NCI-H82 treated with DMSO at 0.1 percent for 48 hours (cell line): ENCODE results near the gene ATP11A.

ENCODE experiments used
- DNase-seq: peaks from one replicate; lab custom pipeline; 2025; ENCODE audit not compliant: unreplicated experiment; lab: John Stamatoyannopoulos, UW

The ATP11A gene

GRCh38 chr13:112756967-112757758 is 67.3 kb downstream of the ATP11A start:
- DNase-seq, result no peak

GRCh38 chr13:112757759-112758086 is 67.9 kb downstream of the ATP11A start:
- no peak for DNase-seq

- no peak for DNase-seq
These were observed 69.2 kb downstream of the ATP11A start for GRCh38 chr13:112759053-112759452.

- no peak for DNase-seq
These were observed 70.0 kb downstream of the ATP11A start for GRCh38 chr13:112759827-112760226.

- no peak for DNase-seq
These were observed 70.6 kb downstream of the ATP11A start for GRCh38 chr13:112760435-112760834.

GRCh38 chr13:112760931-112761330 is 71.1 kb downstream of the ATP11A start:
- DNase-seq, result no peak

GRCh38 chr13:112761701-112762689 is 72.2 kb downstream of the ATP11A start:
- DNase-seq, result no peak

GRCh38 chr13:112762690-112763080 is 72.8 kb downstream of the ATP11A start:
- DNase-seq, result no peak

GRCh38 chr13:112764028-112764427 is 74.2 kb downstream of the ATP11A start:
- DNase-seq, result no peak

- no peak for DNase-seq
These were observed 75.2 kb downstream of the ATP11A start for GRCh38 chr13:112764864-112765561.

GRCh38 chr13:112765731-112766130 is 75.9 kb downstream of the ATP11A start:
- no peak for DNase-seq

GRCh38 chr13:112766336-112766735 is 76.5 kb downstream of the ATP11A start:
- no peak for DNase-seq

- DNase-seq, result no peak
These were observed 78.0 kb downstream of the ATP11A start for GRCh38 chr13:112767506-112768471.

GRCh38 chr13:112768795-112769481 is 79.1 kb downstream of the ATP11A start:
- no peak for DNase-seq

- no peak for DNase-seq
These were observed 79.8 kb downstream of the ATP11A start for GRCh38 chr13:112769615-112770014.

GRCh38 chr13:112770504-112770903 is 80.7 kb downstream of the ATP11A start:
- DNase-seq, result no peak

GRCh38 chr13:112771139-112771876 is 81.5 kb downstream of the ATP11A start:
- no peak for DNase-seq

- DNase-seq, result no peak
These were observed 82.2 kb downstream of the ATP11A start for GRCh38 chr13:112771877-112772538.

GRCh38 chr13:112772539-112772909 is 82.7 kb downstream of the ATP11A start:
- no peak for DNase-seq
